ENCODE data around the gene LONP2. TPM values are rescaled to one million over a fixed set of nuclear protein-coding genes. Genes with fewer than 3 reads are reported as not detected.

The LONP2 gene
- total and polyA plus RNA-seq, 2 of the 13 experiments (the other 11 are each of a cell fraction or from before 2014, with no cell fraction given): 39.2 to 63.3 TPM

DNA sequence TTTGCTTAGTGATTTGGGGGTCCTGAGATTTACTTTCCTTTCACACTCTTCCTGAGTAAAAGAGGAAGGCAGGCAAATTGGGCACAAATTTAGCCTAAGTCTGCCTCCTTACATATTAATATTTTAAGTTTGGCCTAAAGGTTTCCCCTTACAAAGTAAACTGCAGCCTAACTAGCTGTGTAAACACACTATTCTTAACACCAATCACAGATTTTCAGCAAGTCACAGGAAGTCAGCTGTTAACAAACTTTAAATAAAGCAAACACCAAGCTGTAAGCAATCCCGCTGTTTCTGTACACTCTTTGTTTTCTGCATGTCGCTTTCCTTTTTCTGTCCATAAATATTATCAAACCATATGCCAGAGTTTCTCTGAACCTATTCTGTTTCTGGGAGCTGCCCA is 48.4 kb downstream of the LONP2 start (continued):
- TF ChIP-seq, protein P1, sequence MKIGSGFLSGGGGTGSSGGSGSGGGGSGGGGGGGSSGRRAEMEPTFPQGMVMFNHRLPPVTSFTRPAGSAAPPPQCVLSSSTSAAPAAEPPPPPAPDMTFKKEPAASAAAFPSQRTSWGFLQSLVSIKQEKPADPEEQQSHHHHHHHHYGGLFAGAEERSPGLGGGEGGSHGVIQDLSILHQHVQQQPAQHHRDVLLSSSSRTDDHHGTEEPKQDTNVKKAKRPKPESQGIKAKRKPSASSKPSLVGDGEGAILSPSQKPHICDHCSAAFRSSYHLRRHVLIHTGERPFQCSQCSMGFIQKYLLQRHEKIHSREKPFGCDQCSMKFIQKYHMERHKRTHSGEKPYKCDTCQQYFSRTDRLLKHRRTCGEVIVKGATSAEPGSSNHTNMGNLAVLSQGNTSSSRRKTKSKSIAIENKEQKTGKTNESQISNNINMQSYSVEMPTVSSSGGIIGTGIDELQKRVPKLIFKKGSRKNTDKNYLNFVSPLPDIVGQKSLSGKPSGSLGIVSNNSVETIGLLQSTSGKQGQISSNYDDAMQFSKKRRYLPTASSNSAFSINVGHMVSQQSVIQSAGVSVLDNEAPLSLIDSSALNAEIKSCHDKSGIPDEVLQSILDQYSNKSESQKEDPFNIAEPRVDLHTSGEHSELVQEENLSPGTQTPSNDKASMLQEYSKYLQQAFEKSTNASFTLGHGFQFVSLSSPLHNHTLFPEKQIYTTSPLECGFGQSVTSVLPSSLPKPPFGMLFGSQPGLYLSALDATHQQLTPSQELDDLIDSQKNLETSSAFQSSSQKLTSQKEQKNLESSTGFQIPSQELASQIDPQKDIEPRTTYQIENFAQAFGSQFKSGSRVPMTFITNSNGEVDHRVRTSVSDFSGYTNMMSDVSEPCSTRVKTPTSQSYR (CRISPR knock-in tag; IDR thresholded peaks at IDR 0.05; ENCODE audit: borderline replicate concordance): no peak
- TF ChIP-seq ETV5 (CRISPR knock-in tag; IDR thresholded peaks at IDR 0.05; ENCODE audit: borderline replicate concordance) (peak; percentile 29; the same call in 1 of the 2 replicates), TFAP4 (IDR thresholded peaks at IDR 0.05; ENCODE audit: borderline replicate concordance, low read depth) (peak; percentile 76), ZSCAN5A (CRISPR knock-in tag; IDR thresholded peaks at IDR 0.05; ENCODE audit: borderline replicate concordance) (no peak), ZFP82 (CRISPR knock-in tag; IDR thresholded peaks at IDR 0.05; ENCODE audit: borderline replicate concordance) (no peak), THYN1 (CRISPR knock-in tag; IDR thresholded peaks at IDR 0.05; ENCODE audit: borderline replicate concordance, low read depth) (0 out of 2 replicates have a peak, but pooled peaks have one; percentile 37), ZNF34 (CRISPR knock-in tag; IDR thresholded peaks at IDR 0.05; ENCODE audit: borderline replicate concordance) (no peak), ZNF367 (CRISPR knock-in tag; IDR thresholded peaks at IDR 0.05; ENCODE audit: borderline replicate concordance) (no peak), NCOA1 (CRISPR knock-in tag; IDR thresholded peaks at IDR 0.05) (no peak), ZNF460 (CRISPR knock-in tag; IDR thresholded peaks at IDR 0.05; ENCODE audit: borderline replicate concordance) (no peak), GMEB1 (CRISPR knock-in tag; IDR thresholded peaks at IDR 0.05; ENCODE audit: borderline replicate concordance) (0 out of 2 replicates have a peak, but pooled peaks have one; percentile 20), GFI1 (CRISPR knock-in tag; IDR thresholded peaks at IDR 0.05; ENCODE audit: borderline replicate concordance) (peak; percentile 47; the same call in 1 of the 2 replicates), ETV6 (CRISPR knock-in tag; conservative IDR thresholded peaks at IDR 0.05) (no peak), SMAD9 (CRISPR knock-in tag; IDR thresholded peaks at IDR 0.05) (no peak), KLF9 (CRISPR knock-in tag; IDR thresholded peaks at IDR 0.05; ENCODE audit: low read depth) (no peak), SNRNP70 (IDR thresholded peaks at IDR 0.05; ENCODE audit: low read depth, low read length) (no peak)
- TF ChIP-seq, protein P2, sequence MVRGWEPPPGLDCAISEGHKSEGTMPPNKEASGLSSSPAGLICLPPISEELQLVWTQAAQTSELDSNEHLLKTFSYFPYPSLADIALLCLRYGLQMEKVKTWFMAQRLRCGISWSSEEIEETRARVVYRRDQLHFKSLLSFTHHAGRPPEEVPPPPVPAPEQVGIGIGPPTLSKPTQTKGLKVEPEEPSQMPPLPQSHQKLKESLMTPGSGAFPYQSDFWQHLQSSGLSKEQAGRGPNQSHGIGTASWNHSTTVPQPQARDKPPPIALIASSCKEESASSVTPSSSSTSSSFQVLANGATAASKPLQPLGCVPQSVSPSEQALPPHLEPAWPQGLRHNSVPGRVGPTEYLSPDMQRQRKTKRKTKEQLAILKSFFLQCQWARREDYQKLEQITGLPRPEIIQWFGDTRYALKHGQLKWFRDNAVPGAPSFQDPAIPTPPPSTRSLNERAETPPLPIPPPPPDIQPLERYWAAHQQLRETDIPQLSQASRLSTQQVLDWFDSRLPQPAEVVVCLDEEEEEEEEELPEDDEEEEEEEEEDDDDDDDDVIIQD (CRISPR knock-in tag; IDR thresholded peaks at IDR 0.05; ENCODE audit: low read depth): peak; percentile 17; the same call in 1 of the 2 replicates
- TF ChIP-seq, protein P3, sequence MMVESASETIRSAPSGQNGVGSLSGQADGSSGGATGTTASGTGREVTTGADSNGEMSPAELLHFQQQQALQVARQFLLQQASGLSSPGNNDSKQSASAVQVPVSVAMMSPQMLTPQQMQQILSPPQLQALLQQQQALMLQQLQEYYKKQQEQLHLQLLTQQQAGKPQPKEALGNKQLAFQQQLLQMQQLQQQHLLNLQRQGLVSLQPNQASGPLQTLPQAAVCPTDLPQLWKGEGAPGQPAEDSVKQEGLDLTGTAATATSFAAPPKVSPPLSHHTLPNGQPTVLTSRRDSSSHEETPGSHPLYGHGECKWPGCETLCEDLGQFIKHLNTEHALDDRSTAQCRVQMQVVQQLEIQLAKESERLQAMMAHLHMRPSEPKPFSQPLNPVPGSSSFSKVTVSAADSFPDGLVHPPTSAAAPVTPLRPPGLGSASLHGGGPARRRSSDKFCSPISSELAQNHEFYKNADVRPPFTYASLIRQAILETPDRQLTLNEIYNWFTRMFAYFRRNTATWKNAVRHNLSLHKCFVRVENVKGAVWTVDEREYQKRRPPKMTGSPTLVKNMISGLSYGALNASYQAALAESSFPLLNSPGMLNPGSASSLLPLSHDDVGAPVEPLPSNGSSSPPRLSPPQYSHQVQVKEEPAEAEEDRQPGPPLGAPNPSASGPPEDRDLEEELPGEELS (CRISPR knock-in tag; IDR thresholded peaks at IDR 0.05): peak; percentile 88
